Neural progenitor cell (in vitro differentiated cells): Measurements from ENCODE around the gene SLC12A6. TPM values are rescaled to one million over a fixed set of nuclear protein-coding genes. Genes with fewer than 3 reads are reported as not detected.

Source experiments
- DNase-seq: peaks from one replicate; pipeline ENCODE4 v3.0.0-alpha.2; 2016; ENCODE audit warnings: low spot score
- H2AFZ ChIP-seq: fragments of 200-600 bp; sonication (generic); replicated peaks from 2 replicates; pipeline ENCODE4 v1.6.1; 2016; ENCODE audit warnings: antibody characterized with exemption
- H3F3A ChIP-seq: fragments of 200-600 bp; sonication (generic); 2 replicates; pipeline ENCODE4 v1.6.1; 2016; ENCODE audit warnings: antibody characterized with exemption, low read depth
- H3K27ac ChIP-seq: fragments of 200-600 bp; sonication (generic); 2 replicates; pipeline ENCODE4 v1.5.1; 2016; ENCODE audit warnings: mild to moderate bottlenecking
- H3K27me3 ChIP-seq: fragments of 200-600 bp; sonication (generic); 2 replicates; pipeline ENCODE4 v1.6.1; 2016; ENCODE audit warnings: mild to moderate bottlenecking, moderate library complexity
- H3K36me3 ChIP-seq: fragments of 200-600 bp; sonication (generic); 2 replicates; pipeline ENCODE4 v1.5.1; 2016
- H3K4me1 ChIP-seq: fragments of 200-600 bp; sonication (generic); 2 replicates; pipeline ENCODE4 v1.6.1; 2016; ENCODE audit warnings: mixed run types
- H3K4me2 ChIP-seq: fragments of 200-600 bp; sonication (generic); 2 replicates; pipeline ENCODE4 v1.6.1; 2016
- H3K4me3 ChIP-seq: fragments of 200-600 bp; sonication (generic); 2 replicates; pipeline ENCODE4 v1.5.1; 2016
- H3K79me2 ChIP-seq: fragments of 200-600 bp; sonication (generic); 2 replicates; pipeline ENCODE4 v1.6.1; 2016; ENCODE audit warnings: low read depth
- H3K9ac ChIP-seq: fragments of 200-600 bp; sonication (generic); 2 replicates; pipeline ENCODE4 v1.6.1; 2016
- H3K9me3 ChIP-seq: fragments of 200-600 bp; sonication (generic); 2 replicates; pipeline ENCODE4 v1.5.1; 2016; ENCODE audit warnings: low read depth
- H4K20me1 ChIP-seq: fragments of 200-600 bp; sonication (generic); 2 replicates; pipeline ENCODE4 v1.6.1; 2016; ENCODE audit warnings: low read depth
- H3K27ac Mint-ChIP-seq: 3 replicates; pipeline ENCODE4 v1.8.0; 2021; ENCODE audit warnings: mixed read lengths
- H3K27me3 Mint-ChIP-seq: 2 replicates; pipeline ENCODE4 v1.8.0; 2022; ENCODE audit warnings: low read depth, mild to moderate bottlenecking, inconsistent platforms, moderate library complexity, mixed read lengths; ENCODE audit not compliant: insufficient read depth
- H3K36me3 Mint-ChIP-seq: 3 replicates; pipeline ENCODE4 v1.8.0; 2021; ENCODE audit warnings: mixed read lengths
- H3K4me1 Mint-ChIP-seq: 3 replicates; pipeline ENCODE4 v1.8.0; 2021; ENCODE audit warnings: mixed read lengths
- H3K4me3 Mint-ChIP-seq: 3 replicates; pipeline ENCODE4 v1.8.0; 2021; ENCODE audit warnings: mild to moderate bottlenecking, moderate library complexity, mixed read lengths
- H3K9me3 Mint-ChIP-seq: 3 replicates; pipeline ENCODE4 v1.8.0; 2020; ENCODE audit warnings: mixed read lengths
- CTCF ChIP-seq: fragments of 200-600 bp; sonication (generic); IDR thresholded peaks from 2 replicates; pipeline ENCODE4 v1.5.1; 2017; ENCODE audit warnings: antibody characterized with exemption, mild to moderate bottlenecking
- EZH2 ChIP-seq: fragments of 200-600 bp; sonication (generic); IDR thresholded peaks from 2 replicates; pipeline ENCODE4 v1.6.1; 2017; ENCODE audit warnings: antibody characterized with exemption, mild to moderate bottlenecking, moderate library complexity
- EZH2phosphoT487 ChIP-seq: fragments of 200-600 bp; sonication (generic); IDR thresholded peaks from 2 replicates; pipeline ENCODE4 v1.6.1; 2017; ENCODE audit warnings: antibody characterized with exemption
- total RNA-seq: library from RNA; depleted of rRNA; stranded (reverse); fragments of >200 nt; gene quantifications from 2 replicates; pipeline ENCODE4 v1.2.3, GENCODE V29; 2015; ENCODE audit warnings: low replicate concordance

The SLC12A6 gene
- total RNA-seq, 1 donor from 2014 or later, result 17.7 TPM

DNA sequence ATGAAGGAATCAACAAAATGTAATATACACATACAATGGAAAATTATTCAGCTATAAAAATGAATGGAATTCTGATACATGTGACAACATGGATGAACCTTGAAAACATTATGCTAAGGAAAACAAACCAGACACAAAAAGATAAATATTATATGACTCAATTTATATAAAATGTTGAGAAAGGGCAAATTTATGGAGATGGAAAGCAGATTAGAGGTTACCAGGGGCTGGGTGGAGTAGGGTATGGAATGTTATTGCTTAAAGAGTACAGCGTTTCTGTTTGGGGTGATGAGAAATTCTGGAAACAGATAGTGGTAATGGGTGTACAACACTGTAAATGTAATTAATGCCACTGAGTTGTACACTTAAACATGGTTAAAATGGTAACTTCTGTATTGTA lies 61.9 kb downstream of the SLC12A6 start:
- Histone ChIP-seq H3K4me3 (no peak overlapping the region), H3K4me1 (no peaks in the 10 kb centered on the region), H3F3A (no peaks in the 10 kb centered on the region), H2AFZ (no peak overlapping the region), H4K20me1 (no peaks in the 10 kb centered on the region), H3K4me2 (no peak overlapping the region), H3K27me3 (no peaks in the 10 kb centered on the region), H3K79me2 (no peaks in the 10 kb centered on the region), H3K27ac (no peak overlapping the region), H3K36me3 (no peaks in the 10 kb centered on the region), H3K9ac (no peak overlapping the region), H3K9me3 (no peaks in the 10 kb centered on the region)
- Mint-ChIP-seq H3K9me3 (no peaks in the 10 kb centered on the region), H3K36me3 (no peaks in the 10 kb centered on the region), H3K27me3 (no peaks in the 10 kb centered on the region), H3K4me3 (no peak overlapping the region), H3K27ac (no peak overlapping the region), H3K4me1 (no peaks in the 10 kb centered on the region)
- no peak for DNase-seq
- TF ChIP-seq EZH2phosphoT487 (no peak), CTCF (no peak), EZH2 (no peak)

DNA sequence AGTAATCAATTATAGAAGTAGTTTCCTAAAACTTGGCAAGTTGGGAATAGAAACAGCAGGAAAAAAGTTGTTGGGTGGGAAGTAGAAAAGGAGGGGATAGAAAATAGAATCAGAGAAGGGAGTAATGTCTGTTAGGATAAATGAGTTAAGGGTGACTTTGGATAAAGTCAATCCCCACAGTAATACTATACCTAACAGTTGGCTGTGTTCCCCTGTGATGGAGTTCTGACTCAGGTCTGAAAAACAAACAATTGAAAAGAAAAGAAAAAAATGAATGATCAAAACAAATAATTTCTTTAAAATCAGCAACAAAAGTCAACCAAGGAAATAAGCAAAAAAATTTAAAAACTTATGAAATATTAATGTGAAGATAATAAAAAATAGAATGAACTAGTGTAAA lies 62.4 kb downstream of the SLC12A6 start:
- Histone ChIP-seq H3F3A (no peaks in the 10 kb centered on the region), H3K9ac (no peak overlapping the region), H3K27ac (no peak overlapping the region), H3K4me2 (no peak overlapping the region), H3K9me3 (no peaks in the 10 kb centered on the region), H2AFZ (no peak overlapping the region), H3K4me1 (no peaks in the 10 kb centered on the region), H3K79me2 (no peaks in the 10 kb centered on the region), H4K20me1 (no peaks in the 10 kb centered on the region), H3K27me3 (no peaks in the 10 kb centered on the region), H3K4me3 (no peak overlapping the region), H3K36me3 (no peaks in the 10 kb centered on the region)
- no peak overlapping the region for H3K4me3 Mint-ChIP-seq
- no peak for DNase-seq
- no peak overlapping the region for H3K27ac Mint-ChIP-seq
- H3K9me3 Mint-ChIP-seq, result no peaks in the 10 kb centered on the region
- H3K27me3 Mint-ChIP-seq, result no peaks in the 10 kb centered on the region
- H3K36me3 Mint-ChIP-seq, result no peaks in the 10 kb centered on the region
- TF ChIP-seq CTCF (no peak), EZH2 (no peak), EZH2phosphoT487 (no peak)
- H3K4me1 Mint-ChIP-seq, result no peaks in the 10 kb centered on the region

DNA sequence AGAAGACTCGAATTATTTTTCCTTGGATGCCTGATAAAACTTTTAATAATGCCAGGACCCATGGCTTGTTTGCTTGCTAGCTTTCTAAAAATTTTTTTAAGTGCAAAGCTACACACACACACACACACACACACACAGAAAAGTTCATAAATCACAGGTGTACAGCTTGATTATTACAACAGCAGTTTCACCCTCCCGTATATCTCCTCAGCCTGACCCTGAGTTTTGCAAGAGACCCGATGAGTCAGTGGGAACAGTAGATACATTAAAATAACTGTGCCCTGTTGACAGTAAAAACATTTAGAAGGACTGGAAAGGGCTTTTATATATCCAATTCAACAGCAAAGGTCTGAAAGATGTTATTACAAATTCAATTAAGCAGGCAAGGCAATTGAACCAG lies 66.1 kb downstream of the SLC12A6 start:
- no peak for DNase-seq
- no peaks in the 10 kb centered on the region for H3K79me2 ChIP-seq
- H3K9me3 ChIP-seq, result no peaks in the 10 kb centered on the region
- H3K36me3 Mint-ChIP-seq, result no peaks in the 10 kb centered on the region
- H3F3A ChIP-seq, result no peaks in the 10 kb centered on the region
- H3K27ac ChIP-seq, result no peak overlapping the region
- H3K4me3 ChIP-seq, result no peak overlapping the region
- H3K27me3 Mint-ChIP-seq, result no peaks in the 10 kb centered on the region
- H3K4me2 ChIP-seq, result no peak overlapping the region
- H2AFZ ChIP-seq, result no peak overlapping the region
- no peak overlapping the region for H3K9ac ChIP-seq
- no peak overlapping the region for H3K27ac Mint-ChIP-seq
- no peaks in the 10 kb centered on the region for H3K9me3 Mint-ChIP-seq
- H3K27me3 ChIP-seq, result no peaks in the 10 kb centered on the region
- TF ChIP-seq CTCF (no peak), EZH2 (no peak), EZH2phosphoT487 (no peak)
- no peaks in the 10 kb centered on the region for H4K20me1 ChIP-seq
- no peaks in the 10 kb centered on the region for H3K4me1 ChIP-seq
- H3K36me3 ChIP-seq, result no peaks in the 10 kb centered on the region
- H3K4me1 Mint-ChIP-seq, result no peaks in the 10 kb centered on the region
- no peak overlapping the region for H3K4me3 Mint-ChIP-seq

DNA sequence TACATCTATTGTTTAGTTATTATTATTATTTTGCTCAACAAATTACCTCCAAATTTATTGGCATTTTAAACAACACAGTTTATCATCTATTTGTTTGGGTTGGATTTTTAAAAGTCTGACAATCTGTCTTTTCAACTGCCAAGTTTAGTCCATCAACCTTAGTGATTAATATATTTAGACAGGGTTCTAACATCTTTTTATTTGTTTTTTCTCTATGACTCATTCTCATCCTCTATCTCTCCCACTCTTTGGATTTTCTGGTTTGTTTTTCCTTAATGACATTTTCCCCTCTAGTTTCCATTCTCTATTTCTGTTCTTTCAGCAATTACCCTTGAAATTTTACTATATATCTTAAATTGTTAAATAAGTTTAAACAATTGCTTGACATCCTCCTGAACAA lies 70.8 kb downstream of the SLC12A6 start:
- Histone ChIP-seq H3K9ac (no peak overlapping the region), H3K27ac (no peak overlapping the region), H3K79me2 (no peaks in the 10 kb centered on the region), H3K4me2 (no peak overlapping the region), H3K36me3 (no peaks in the 10 kb centered on the region), H2AFZ (no peak overlapping the region), H4K20me1 (no peaks in the 10 kb centered on the region), H3F3A (no peaks in the 10 kb centered on the region), H3K4me3 (no peak overlapping the region), H3K9me3 (no peaks in the 10 kb centered on the region), H3K27me3 (no peaks in the 10 kb centered on the region), H3K4me1 (no peaks in the 10 kb centered on the region)
- H3K4me3 Mint-ChIP-seq, result no peak overlapping the region
- H3K4me1 Mint-ChIP-seq, result no peaks in the 10 kb centered on the region
- DNase-seq, result no peak
- H3K9me3 Mint-ChIP-seq, result no peaks in the 10 kb centered on the region
- H3K36me3 Mint-ChIP-seq, result no peaks in the 10 kb centered on the region
- TF ChIP-seq EZH2, result no peak
- TF ChIP-seq EZH2phosphoT487, result no peak
- no peak for TF ChIP-seq CTCF
- H3K27me3 Mint-ChIP-seq, result no peaks in the 10 kb centered on the region
- no peak overlapping the region for H3K27ac Mint-ChIP-seq
